SK-N-SH (cell line): ENCODE data around the gene EDARADD. TPM values are rescaled to one million over a fixed set of nuclear protein-coding genes. Genes with fewer than 3 reads are reported as not detected.
"Not testable (repeated sequence)": the region's sequence is repeated elsewhere in the genome, so short reads cannot be mapped to it uniquely, and the experiment has no call there.

Experiments used
- CTCF ChIA-PET: fragments of 300-600, 350-600 bp; formaldehyde crosslinking; extraction: SDS; loops from one replicate; lab custom pipeline; 2021; lab: Yijun Ruan, JAX
- POLR2A ChIA-PET: fragments of 350-600 bp; sonication (Branson Sonifier 250); formaldehyde crosslinking; extraction: SDS; loops from one replicate; lab custom pipeline; 2020; ENCODE audit warnings: antibody characterized with exemption, inconsistent platforms; lab: Yijun Ruan, JAX
- DNase-seq: peaks from one replicate; pipeline ENCODE4 v3.0.0; 2012
- H2AFZ ChIP-seq: fragments of 200-600 bp; sonication (generic); 2 replicates; pipeline ENCODE4 v1.8.1; 2016; ENCODE audit warnings: antibody characterized with exemption, mild to moderate bottlenecking, low read depth
- H3F3A ChIP-seq: fragments of 200-600 bp; sonication (generic); replicated peaks from 2 replicates; pipeline ENCODE3; 2016; ENCODE audit warnings: antibody characterized with exemption, mild to moderate bottlenecking; ENCODE audit not compliant: insufficient read depth
- H3K27ac ChIP-seq, 2 experiments: fragments of 200-500 bp in 1 of 2; fragments of 200-600 bp in 1 of 2; sonication (Bioruptor generic) in 1 of 2; sonication (generic), shearing (Covaris generic) in 1 of 2; 2 replicates each; pipeline versions ENCODE4 v1.5.1 to v1.6.1; 2014 to 2016; ENCODE audit warnings: low read depth in 2 of 2, inconsistent platforms in 1 of 2, low read length in 1 of 2, mild to moderate bottlenecking in 1 of 2, mixed read lengths in 1 of 2
- H3K27me3 ChIP-seq: fragments of 200-600 bp; sonication (generic), shearing (Covaris generic); 2 replicates; pipeline ENCODE4 v1.6.1; 2016; ENCODE audit warnings: mixed run types; ENCODE audit not compliant: insufficient read depth
- H3K36me3 ChIP-seq, 2 experiments: fragments of 200-500 bp in 1 of 2; fragments of 200-600 bp in 1 of 2; sonication (Bioruptor generic) in 1 of 2; sonication (generic) in 1 of 2; replicated peaks in 1 of 2; 2 replicates each; pipeline versions ENCODE3 to v1.5.1; 2014 to 2016; ENCODE audit warnings: low read length in 1 of 2, mild to moderate bottlenecking in 1 of 2; ENCODE audit not compliant: insufficient read depth in 2 of 2, control insufficient read depth in 1 of 2
- H3K4me1 ChIP-seq, 2 experiments: fragments of 200-500 bp in 1 of 2; fragments of 200-600 bp in 1 of 2; sonication (Bioruptor generic) in 1 of 2; sonication (generic), shearing (Covaris generic) in 1 of 2; 2 replicates each; pipeline versions ENCODE4 v1.5.1 to v1.6.1; 2014 to 2016; ENCODE audit warnings: low read depth in 1 of 2, low read length in 1 of 2, mixed run types in 1 of 2; ENCODE audit not compliant: insufficient read depth in 2 of 2, control insufficient read depth in 1 of 2
- H3K4me2 ChIP-seq: fragments of 200-600 bp; sonication (generic), shearing (Covaris generic); 2 replicates; pipeline ENCODE4 v1.6.1; 2017; ENCODE audit warnings: mixed run types
- H3K4me3 ChIP-seq, 2 experiments: fragments of 200-500 bp in 1 of 2; fragments of 200-600 bp in 1 of 2; sonication (Bioruptor generic) in 1 of 2; sonication (generic), shearing (Covaris generic) in 1 of 2; 2 replicates each; pipeline versions ENCODE4 v1.5.1 to v1.8.1; 2014 to 2016; ENCODE audit warnings: low read depth in 2 of 2, inconsistent platforms in 1 of 2, low read length in 1 of 2, mild to moderate bottlenecking in 1 of 2, mixed read lengths in 1 of 2, moderate library complexity in 1 of 2
- H3K79me2 ChIP-seq: fragments of 200-600 bp; sonication (generic); 2 replicates; pipeline ENCODE4 v1.8.1; 2017; ENCODE audit warnings: mild to moderate bottlenecking; ENCODE audit not compliant: insufficient read depth
- H3K9ac ChIP-seq: fragments of 200-600 bp; sonication (generic); 2 replicates; pipeline ENCODE4 v1.6.1; 2017; ENCODE audit warnings: mixed run types
- H3K9me2 ChIP-seq: fragments of 200-600 bp; sonication (generic); 2 replicates; pipeline ENCODE4 v1.6.1; 2017; ENCODE audit warnings: mixed run types
- H3K9me3 ChIP-seq: fragments of 200-600 bp; sonication (generic); 2 replicates; pipeline ENCODE4 v1.6.1; 2017; ENCODE audit warnings: mixed run types, mild to moderate bottlenecking, moderate library complexity
- H4K20me1 ChIP-seq: fragments of 200-600 bp; sonication (generic); 2 replicates; pipeline ENCODE4 v1.6.1; 2017; ENCODE audit warnings: mild to moderate bottlenecking, mixed run types; ENCODE audit not compliant: insufficient read depth
- CTCF ChIP-seq: fragments of 200-600 bp; sonication (generic); IDR thresholded peaks from 2 replicates; pipeline ENCODE4 v1.6.1; 2017; ENCODE audit warnings: antibody characterized with exemption, mild to moderate bottlenecking, moderate library complexity
- EZH2phosphoT487 ChIP-seq: fragments of 200-600 bp; sonication (generic); IDR thresholded peaks from 2 replicates; pipeline ENCODE4 v1.6.1; 2017; ENCODE audit warnings: low read depth, mixed run types, mild to moderate bottlenecking, antibody characterized with exemption, moderate library complexity, borderline replicate concordance
- FOSL2 ChIP-seq: IDR thresholded peaks from 2 replicates; pipeline ENCODE4 v1.4.0; 2012; ENCODE audit warnings: low read depth, mild to moderate bottlenecking, moderate library complexity, borderline replicate concordance
- GABPA ChIP-seq: IDR thresholded peaks from 2 replicates; pipeline ENCODE4 v1.4.0; 2012; ENCODE audit warnings: low read depth, mild to moderate bottlenecking
- IRF3 ChIP-seq: fragments of 150-350 bp; IDR thresholded peaks from 2 replicates; pipeline ENCODE4 v1.6.1; 2016; ENCODE audit warnings: mild to moderate bottlenecking, low read depth, low read length
- MEF2A ChIP-seq: IDR thresholded peaks from 2 replicates; pipeline ENCODE4 v1.4.0; 2012; ENCODE audit warnings: low read depth, borderline replicate concordance
- POLR2AphosphoS5 ChIP-seq: IDR thresholded peaks from 2 replicates; pipeline ENCODE4 v1.6.1; 2012; ENCODE audit warnings: low read depth, low read length
- RCOR1 ChIP-seq: fragments of 150-350 bp; IDR thresholded peaks from 2 replicates; pipeline ENCODE4 v1.6.1; 2017; ENCODE audit warnings: antibody characterized with exemption, low read length
- REST ChIP-seq: IDR thresholded peaks from 2 replicates; pipeline ENCODE4 v1.6.1; 2012; ENCODE audit warnings: mild to moderate bottlenecking, low read depth, low read length, moderate library complexity
- RXRA ChIP-seq: IDR thresholded peaks from 2 replicates; pipeline ENCODE4 v1.4.0; 2012; ENCODE audit warnings: low read depth, mild to moderate bottlenecking, borderline replicate concordance
- SMC3 ChIP-seq: IDR thresholded peaks from 2 replicates; pipeline ENCODE4 v1.6.1; 2012; ENCODE audit warnings: low read depth, low read length, improper control_type of control experiment
- TEAD4 ChIP-seq: IDR thresholded peaks from 2 replicates; pipeline ENCODE4 v1.4.0; 2012; ENCODE audit warnings: mild to moderate bottlenecking, borderline replicate concordance; ENCODE audit not compliant: insufficient read depth
- WGBS: methylation state at CpG from one replicate; pipeline ENCODE4 v1.1.6; 2017; ENCODE audit warnings: low lambda C conversion rate; 5-methylcytosine and 5-hydroxymethylcytosine counted together
- polyA plus RNA-seq, 3 experiments: library from polyadenylated mRNA; depleted of rRNA; stranded (reverse); fragments of >200 nt; gene quantifications; 2 replicates each; pipeline ENCODE4 v1.2.3, GENCODE V29; 2012
- TF ChIP-seq, protein P1 (sequence below): fragments of 150-350 bp; IDR thresholded peaks from 2 replicates; pipeline ENCODE4 v1.6.1; 2017; ENCODE audit warnings: antibody characterized with exemption, low read length, low read depth, borderline replicate concordance
- TF ChIP-seq, protein P2 (sequence below): IDR thresholded peaks from 2 replicates; pipeline ENCODE4 v1.4.0; 2012; ENCODE audit warnings: low read depth

Gene EDARADD
- polyA plus RNA-seq, 1 of the 3 experiments (the other 2 are of a cell fraction): not detected

DNA sequence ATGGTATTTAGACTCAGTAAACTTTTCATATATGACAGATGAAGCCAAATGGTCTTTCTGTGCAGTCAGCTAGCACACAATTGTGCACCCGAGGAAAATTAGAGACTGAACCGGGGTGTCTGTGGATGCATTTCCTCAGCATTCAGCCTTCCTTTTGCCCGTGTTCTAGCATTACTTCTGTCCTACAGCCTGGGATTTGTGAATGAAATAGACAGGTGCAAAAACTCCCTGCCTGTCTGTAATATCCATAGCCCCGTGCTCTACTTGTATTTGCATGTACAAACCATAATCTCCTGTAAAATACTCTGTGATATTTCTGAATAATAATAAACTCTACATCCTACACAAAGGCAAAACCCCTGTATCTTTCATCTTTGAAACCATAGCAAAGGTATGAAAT lies 64.9 kb downstream of the EDARADD start (continued):
- TF ChIP-seq REST (no peak), RXRA (no peak), CTCF (no peak), SMC3 (no peak), RCOR1 (no peak), MEF2A (no peak), POLR2AphosphoS5 (no peak)
- TF ChIP-seq, all 33 proteins: peak for 0

- no peak overlapping the region for H3K4me2 ChIP-seq
- H3K79me2 ChIP-seq: no peaks in the 10 kb centered on the region
- H4K20me1 ChIP-seq: no peaks in the 10 kb centered on the region
- H3K9me3 ChIP-seq: no peaks in the 10 kb centered on the region
- WGBS: 54% methylated on average over 3 of the region's 3 CpGs
- H3K27me3 ChIP-seq: no peaks in the 10 kb centered on the region; the same call in 1 of the 2 replicates
- no peaks in the 10 kb centered on the region for H3F3A ChIP-seq
- TF ChIP-seq CTCF (no peak), FOSL2 (no peak), TEAD4 (no peak), EZH2phosphoT487 (no peak), GABPA (no peak), IRF3 (no peak)
- TF ChIP-seq, protein P1, sequence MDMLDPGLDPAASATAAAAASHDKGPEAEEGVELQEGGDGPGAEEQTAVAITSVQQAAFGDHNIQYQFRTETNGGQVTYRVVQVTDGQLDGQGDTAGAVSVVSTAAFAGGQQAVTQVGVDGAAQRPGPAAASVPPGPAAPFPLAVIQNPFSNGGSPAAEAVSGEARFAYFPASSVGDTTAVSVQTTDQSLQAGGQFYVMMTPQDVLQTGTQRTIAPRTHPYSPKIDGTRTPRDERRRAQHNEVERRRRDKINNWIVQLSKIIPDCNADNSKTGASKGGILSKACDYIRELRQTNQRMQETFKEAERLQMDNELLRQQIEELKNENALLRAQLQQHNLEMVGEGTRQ: no peak
- TF ChIP-seq, protein P2, sequence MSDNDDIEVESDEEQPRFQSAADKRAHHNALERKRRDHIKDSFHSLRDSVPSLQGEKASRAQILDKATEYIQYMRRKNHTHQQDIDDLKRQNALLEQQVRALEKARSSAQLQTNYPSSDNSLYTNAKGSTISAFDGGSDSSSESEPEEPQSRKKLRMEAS: no peak
- CTCF ChIA-PET: interaction anchor here (0.6 kb wide), 1 partner anchor 12 kb away, joined by 4 read pairs; no protein-coding TSS in a partner anchor
- DNase-seq: no peak
- H3K4me3 ChIP-seq: no peak overlapping the region
- no peaks in the 10 kb centered on the region for H3K9me2 ChIP-seq
- no peak overlapping the region for H3K27ac ChIP-seq
- no peak overlapping the region for H2AFZ ChIP-seq
- POLR2A ChIA-PET: no interaction called here
- H3K4me1 ChIP-seq: no peaks in the 10 kb centered on the region
- no peaks in the 10 kb centered on the region for H3K36me3 ChIP-seq
- H3K9ac ChIP-seq: no peak overlapping the region
Measured at GRCh38 chr1:236460103-236460502, 66.0 kb downstream of the EDARADD start.

DNA sequence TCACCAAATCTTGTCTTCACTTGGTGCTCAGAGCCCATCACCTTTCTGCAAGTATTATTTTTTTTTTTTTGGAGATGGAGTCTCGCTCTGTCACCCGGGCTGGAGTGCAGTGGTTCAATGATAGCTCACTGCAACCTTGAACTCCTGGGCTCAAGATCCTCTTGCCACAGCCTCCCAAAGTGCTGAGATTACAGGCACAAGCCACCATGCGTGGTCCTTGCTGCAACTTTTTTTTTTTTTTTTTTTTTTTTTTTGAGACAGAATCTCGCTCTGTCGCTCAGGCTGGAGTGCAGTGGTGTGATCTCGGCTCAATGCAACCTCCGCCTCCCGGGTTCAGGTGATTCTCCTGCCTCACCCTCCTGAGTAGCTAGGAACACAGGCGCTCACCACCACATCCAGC lies 70.1 kb downstream of the EDARADD start:
- H3F3A ChIP-seq, H3K4me2 ChIP-seq, H3K27ac ChIP-seq, H3K4me3 ChIP-seq, DNase-seq, H3K9me2 ChIP-seq, H3K36me3 ChIP-seq, H3K27me3 ChIP-seq, H3K79me2 ChIP-seq, H3K4me1 ChIP-seq, H3K9me3 ChIP-seq, H2AFZ ChIP-seq, H3K9ac ChIP-seq, H4K20me1 ChIP-seq, POLR2A ChIA-PET: not testable (repeated sequence)
- 77% methylated on average over 9 of the region's 9 CpGs for WGBS
- CTCF ChIA-PET: interaction anchor here (0.6 kb wide), 1 partner anchor 361 kb away, joined by 3 read pairs; no protein-coding TSS in a partner anchor
